GM23248 (cell line): Measurements from ENCODE around the gene KAT5.

Experiments
- EZH2 ChIP-seq: fragments of 200-600 bp; sonication (generic); IDR thresholded peaks from 2 replicates; pipeline ENCODE4 v1.6.1; 2018; ENCODE audit warnings: antibody characterized with exemption, mild to moderate bottlenecking; ENCODE audit not compliant: insufficient read depth, poor library complexity, severe bottlenecking
- EZH2phosphoT487 ChIP-seq: fragments of 200-600 bp; sonication (generic); IDR thresholded peaks from 2 replicates; pipeline ENCODE4 v1.6.1; 2018; ENCODE audit warnings: antibody characterized with exemption, moderate library complexity, mild to moderate bottlenecking, low read depth; ENCODE audit not compliant: insufficient read depth

DNA sequence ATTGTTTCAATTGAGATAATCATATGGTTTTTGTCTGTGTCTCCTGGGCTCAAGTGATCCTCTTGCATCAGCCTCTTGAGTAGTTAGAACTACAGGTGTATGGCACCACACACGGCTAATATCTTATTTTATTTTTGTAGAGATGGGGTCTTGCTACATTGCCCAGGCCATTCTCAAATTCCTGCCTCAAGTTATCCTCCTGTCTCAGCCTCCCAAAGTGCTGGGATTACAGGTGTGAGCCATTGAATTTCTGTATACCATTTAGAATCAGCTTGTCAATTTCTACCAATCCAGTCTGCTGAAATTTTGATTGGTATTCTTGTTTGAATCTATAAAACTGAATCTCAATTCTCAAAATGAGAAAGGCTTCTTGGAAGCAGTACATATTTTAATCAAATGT, 10.4 kb upstream of the KAT5 start:
- no peak for TF ChIP-seq EZH2
- TF ChIP-seq EZH2phosphoT487: no peak
